ENCODE measurements around the gene CCND2. TPM values are rescaled to one million over a fixed set of nuclear protein-coding genes. Genes with fewer than 3 reads are reported as not detected.

Gene CCND2
- total and polyA plus RNA-seq, 9 of the 15 experiments (the other 6 are each of a cell fraction or from before 2014, with no cell fraction given) = 13.6 to 99.3 (median 39.6) TPM

DNA sequence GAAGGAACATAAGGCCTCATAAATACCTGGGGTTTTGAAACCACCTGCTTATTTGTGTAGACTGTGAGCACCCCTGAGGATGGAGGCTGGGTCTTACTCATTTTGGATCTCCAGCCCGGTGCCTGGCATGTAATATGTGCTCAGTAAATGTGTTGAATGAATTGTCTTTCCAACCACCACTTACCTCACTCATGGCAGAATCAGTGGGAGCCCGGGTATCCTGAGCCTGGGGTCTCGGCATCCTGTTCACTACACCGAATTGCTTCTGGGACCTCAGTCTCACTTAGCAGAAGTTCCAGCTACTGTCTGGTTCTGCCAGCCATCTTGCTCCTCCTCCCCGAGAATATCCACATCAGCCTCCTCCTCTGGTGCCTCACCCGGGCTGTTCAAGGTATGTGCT lies 43.0 kb upstream of the CCND2 start (continued):
- TF ChIP-seq, protein P1, sequence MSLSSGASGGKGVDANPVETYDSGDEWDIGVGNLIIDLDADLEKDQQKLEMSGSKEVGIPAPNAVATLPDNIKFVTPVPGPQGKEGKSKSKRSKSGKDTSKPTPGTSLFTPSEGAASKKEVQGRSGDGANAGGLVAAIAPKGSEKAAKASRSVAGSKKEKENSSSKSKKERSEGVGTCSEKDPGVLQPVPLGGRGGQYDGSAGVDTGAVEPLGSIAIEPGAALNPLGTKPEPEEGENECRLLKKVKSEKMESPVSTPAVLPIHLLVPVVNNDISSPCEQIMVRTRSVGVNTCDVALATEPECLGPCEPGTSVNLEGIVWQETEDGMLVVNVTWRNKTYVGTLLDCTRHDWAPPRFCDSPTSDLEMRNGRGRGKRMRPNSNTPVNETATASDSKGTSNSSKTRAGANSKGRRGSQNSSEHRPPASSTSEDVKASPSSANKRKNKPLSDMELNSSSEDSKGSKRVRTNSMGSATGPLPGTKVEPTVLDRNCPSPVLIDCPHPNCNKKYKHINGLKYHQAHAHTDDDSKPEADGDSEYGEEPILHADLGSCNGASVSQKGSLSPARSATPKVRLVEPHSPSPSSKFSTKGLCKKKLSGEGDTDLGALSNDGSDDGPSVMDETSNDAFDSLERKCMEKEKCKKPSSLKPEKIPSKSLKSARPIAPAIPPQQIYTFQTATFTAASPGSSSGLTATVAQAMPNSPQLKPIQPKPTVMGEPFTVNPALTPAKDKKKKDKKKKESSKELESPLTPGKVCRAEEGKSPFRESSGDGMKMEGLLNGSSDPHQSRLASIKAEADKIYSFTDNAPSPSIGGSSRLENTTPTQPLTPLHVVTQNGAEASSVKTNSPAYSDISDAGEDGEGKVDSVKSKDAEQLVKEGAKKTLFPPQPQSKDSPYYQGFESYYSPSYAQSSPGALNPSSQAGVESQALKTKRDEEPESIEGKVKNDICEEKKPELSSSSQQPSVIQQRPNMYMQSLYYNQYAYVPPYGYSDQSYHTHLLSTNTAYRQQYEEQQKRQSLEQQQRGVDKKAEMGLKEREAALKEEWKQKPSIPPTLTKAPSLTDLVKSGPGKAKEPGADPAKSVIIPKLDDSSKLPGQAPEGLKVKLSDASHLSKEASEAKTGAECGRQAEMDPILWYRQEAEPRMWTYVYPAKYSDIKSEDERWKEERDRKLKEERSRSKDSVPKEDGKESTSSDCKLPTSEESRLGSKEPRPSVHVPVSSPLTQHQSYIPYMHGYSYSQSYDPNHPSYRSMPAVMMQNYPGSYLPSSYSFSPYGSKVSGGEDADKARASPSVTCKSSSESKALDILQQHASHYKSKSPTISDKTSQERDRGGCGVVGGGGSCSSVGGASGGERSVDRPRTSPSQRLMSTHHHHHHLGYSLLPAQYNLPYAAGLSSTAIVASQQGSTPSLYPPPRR (CRISPR knock-in tag; IDR thresholded peaks at IDR 0.05; ENCODE audit: borderline replicate concordance) = no peak
- TF ChIP-seq ZNF124 (CRISPR knock-in tag; IDR thresholded peaks at IDR 0.05) = no peak
- TF ChIP-seq GATAD2A (IDR thresholded peaks at IDR 0.05) = no peak
- TF ChIP-seq, protein P2, sequence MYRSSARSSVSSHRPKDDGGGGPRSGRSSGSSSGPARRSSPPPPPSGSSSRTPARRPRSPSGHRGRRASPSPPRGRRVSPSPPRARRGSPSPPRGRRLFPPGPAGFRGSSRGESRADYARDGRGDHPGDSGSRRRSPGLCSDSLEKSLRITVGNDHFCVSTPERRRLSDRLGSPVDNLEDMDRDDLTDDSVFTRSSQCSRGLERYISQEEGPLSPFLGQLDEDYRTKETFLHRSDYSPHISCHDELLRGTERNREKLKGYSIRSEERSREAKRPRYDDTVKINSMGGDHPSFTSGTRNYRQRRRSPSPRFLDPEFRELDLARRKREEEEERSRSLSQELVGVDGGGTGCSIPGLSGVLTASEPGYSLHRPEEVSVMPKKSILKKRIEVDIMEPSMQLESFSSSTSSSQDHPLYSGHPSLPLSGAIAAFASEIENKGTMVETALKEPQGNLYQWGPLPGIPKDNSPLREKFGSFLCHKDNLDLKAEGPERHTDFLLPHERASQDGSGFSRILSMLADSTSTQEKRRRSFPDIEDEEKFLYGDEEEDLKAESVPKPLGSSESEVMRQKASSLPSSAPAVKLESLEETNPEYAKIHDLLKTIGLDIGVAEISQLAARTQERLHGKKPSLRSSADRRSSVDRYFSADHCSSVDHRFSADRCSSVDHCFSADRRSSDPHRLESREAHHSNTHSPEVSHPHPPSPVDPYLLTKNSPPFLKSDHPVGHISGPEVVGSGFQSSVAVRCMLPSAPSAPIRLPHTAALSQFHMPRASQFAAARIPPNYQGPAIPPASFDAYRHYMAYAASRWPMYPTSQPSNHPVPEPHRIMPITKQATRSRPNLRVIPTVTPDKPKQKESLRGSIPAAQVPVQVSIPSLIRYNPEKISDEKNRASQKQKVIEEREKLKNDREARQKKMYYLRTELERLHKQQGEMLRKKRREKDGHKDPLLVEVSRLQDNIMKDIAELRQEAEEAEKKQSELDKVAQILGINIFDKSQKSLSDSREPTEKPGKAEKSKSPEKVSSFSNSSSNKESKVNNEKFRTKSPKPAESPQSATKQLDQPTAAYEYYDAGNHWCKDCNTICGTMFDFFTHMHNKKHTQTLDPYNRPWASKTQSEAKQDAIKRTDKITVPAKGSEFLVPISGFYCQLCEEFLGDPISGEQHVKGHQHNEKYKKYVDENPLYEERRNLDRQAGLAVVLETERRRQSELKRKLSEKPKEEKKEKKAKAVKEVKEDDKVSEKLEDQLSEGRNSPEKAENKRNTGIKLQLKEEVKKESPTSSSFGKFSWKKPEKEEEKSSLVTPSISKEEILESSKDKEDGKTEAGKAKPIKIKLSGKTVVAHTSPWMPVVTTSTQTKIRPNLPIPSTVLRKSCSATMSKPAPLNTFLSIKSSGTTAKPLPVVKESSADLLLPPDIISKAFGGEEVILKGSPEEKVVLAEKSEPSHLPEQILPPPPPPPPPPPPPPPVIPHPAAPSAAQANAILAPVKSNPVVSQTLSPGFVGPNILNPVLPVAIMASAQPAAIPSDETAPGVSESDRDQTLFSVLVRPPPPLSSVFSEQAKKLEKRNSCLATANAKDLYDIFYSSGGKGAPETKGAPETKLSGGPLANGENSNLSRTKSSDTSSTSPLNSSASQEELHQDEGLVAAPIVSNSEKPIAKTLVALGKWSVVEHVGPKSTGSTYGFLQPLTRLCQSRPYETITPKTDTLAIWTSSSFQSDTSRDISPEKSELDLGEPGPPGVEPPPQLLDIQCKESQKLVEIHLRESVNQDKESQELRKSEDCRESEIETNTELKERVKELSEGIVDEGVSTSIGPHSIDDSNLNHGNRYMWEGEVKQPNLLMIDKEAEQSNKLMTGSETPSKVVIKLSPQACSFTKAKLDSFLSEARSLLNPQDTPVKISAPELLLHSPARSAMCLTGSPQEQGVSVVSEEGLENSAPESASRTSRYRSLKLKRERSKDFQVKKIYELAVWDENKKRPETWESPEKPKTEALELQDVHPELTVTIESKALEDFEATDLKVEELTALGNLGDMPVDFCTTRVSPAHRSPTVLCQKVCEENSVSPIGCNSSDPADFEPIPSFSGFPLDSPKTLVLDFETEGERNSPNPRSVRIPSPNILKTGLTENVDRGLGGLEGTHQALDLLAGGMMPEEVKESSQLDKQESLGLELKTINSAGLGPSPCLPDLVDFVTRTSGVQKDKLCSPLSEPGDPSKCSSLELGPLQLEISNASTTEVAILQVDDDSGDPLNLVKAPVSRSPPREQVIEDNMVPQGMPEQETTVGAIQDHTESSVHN (IDR thresholded peaks at IDR 0.05; ENCODE audit: borderline replicate concordance in 1 of 2, low read depth in 1 of 2) = no peak
- TF ChIP-seq ZNF707 (CRISPR knock-in tag; conservative IDR thresholded peaks at IDR 0.05) = no peak
- TF ChIP-seq HOXB6 (CRISPR knock-in tag; IDR thresholded peaks at IDR 0.05; ENCODE audit: borderline replicate concordance) = no peak

All from K562 (cell line).